Neuronal stem cell (in vitro differentiated cells): Measurements from ENCODE around the gene PPP1R12A. TPM values are rescaled to one million over a fixed set of nuclear protein-coding genes. Genes with fewer than 3 reads are reported as not detected.

Experiments used
- DNase-seq: peaks from one replicate; pipeline ENCODE4 v3.0.0-alpha.2; 2013; ENCODE audit warnings: low spot score
- H2AFZ ChIP-seq: one replicate; pipeline ENCODE4 v1.6.1; 2013; ENCODE audit warnings: mild to moderate bottlenecking, low read length, inconsistent platforms
- H2AK5ac ChIP-seq: 2 replicates; pipeline ENCODE4 v1.6.1; 2013; ENCODE audit warnings: low read depth, mild to moderate bottlenecking, inconsistent platforms, low read length, moderate library complexity, mixed read lengths
- H2BK120ac ChIP-seq: 2 replicates; pipeline ENCODE4 v1.6.1; 2013; ENCODE audit warnings: low read depth, mild to moderate bottlenecking, inconsistent platforms, low read length, moderate library complexity, mixed read lengths
- H2BK12ac ChIP-seq: one replicate; pipeline ENCODE4 v1.6.1; 2013; ENCODE audit warnings: low read length, inconsistent platforms
- H2BK15ac ChIP-seq: 2 replicates; pipeline ENCODE4 v1.6.1; 2013; ENCODE audit warnings: mild to moderate bottlenecking, low read length, inconsistent platforms, mixed read lengths
- H2BK5ac ChIP-seq: one replicate; pipeline ENCODE4 v1.6.1; 2013; ENCODE audit warnings: inconsistent platforms, mild to moderate bottlenecking, low read length, moderate library complexity
- H3K14ac ChIP-seq: one replicate; pipeline ENCODE4 v1.6.1; 2013; ENCODE audit warnings: low read length, inconsistent platforms
- H3K18ac ChIP-seq: 2 replicates; pipeline ENCODE4 v1.6.1; 2013; ENCODE audit warnings: low read length, inconsistent platforms
- H3K23ac ChIP-seq: 2 replicates; pipeline ENCODE4 v1.6.1; 2013; ENCODE audit warnings: low read depth, mild to moderate bottlenecking, mixed read lengths, low read length, inconsistent platforms; ENCODE audit not compliant: poor library complexity
- H3K27ac ChIP-seq: replicated peaks from 3 replicates; pipeline ENCODE4 v1.5.1; 2013; ENCODE audit warnings: low read length, inconsistent platforms
- H3K27me3 ChIP-seq, 3 experiments: 2 replicates each; pipeline ENCODE4 v1.6.1; 2013; ENCODE audit warnings: low read length in 3 of 3, mild to moderate bottlenecking in 2 of 3, inconsistent platforms in 1 of 3, low read depth in 1 of 3, mixed read lengths in 1 of 3, moderate library complexity in 1 of 3; ENCODE audit not compliant: control insufficient read depth in 3 of 3, insufficient read depth in 3 of 3
- H3K36me3 ChIP-seq, 2 donors: replicated peaks in 1 of 2; 2 replicates each; pipeline ENCODE4 v1.6.1; 2013; ENCODE audit warnings: low read length in 2 of 2; ENCODE audit not compliant: control insufficient read depth in 2 of 2, insufficient read depth in 2 of 2
- H3K4ac ChIP-seq: 2 replicates; pipeline ENCODE4 v1.6.1; 2013; ENCODE audit warnings: inconsistent platforms, mild to moderate bottlenecking, low read length, moderate library complexity
- H3K4me1 ChIP-seq, 2 donors: 1 replicate in 1 of 2; 2 replicates in 1 of 2; pipeline ENCODE4 v1.6.1; 2013; ENCODE audit warnings: low read length in 2 of 2, low read depth in 1 of 2; ENCODE audit not compliant: control insufficient read depth in 2 of 2, insufficient read depth in 1 of 2
- H3K4me2 ChIP-seq: one replicate; pipeline ENCODE4 v1.6.1; 2013; ENCODE audit warnings: mild to moderate bottlenecking, low read length, inconsistent platforms; ENCODE audit not compliant: insufficient read depth, poor library complexity, severe bottlenecking
- H3K4me3 ChIP-seq, 2 donors: 2 replicates each; pipeline ENCODE4 v1.5.1; 2013; ENCODE audit warnings: low read length in 2 of 2, mild to moderate bottlenecking in 2 of 2, inconsistent platforms in 1 of 2, moderate library complexity in 1 of 2
- H3K79me1 ChIP-seq: one replicate; pipeline ENCODE4 v1.6.1; 2013; ENCODE audit warnings: low read depth, mild to moderate bottlenecking, inconsistent platforms, low read length, moderate library complexity
- H3K9ac ChIP-seq: one replicate; pipeline ENCODE4 v1.6.1; 2013; ENCODE audit warnings: mild to moderate bottlenecking, low read depth, low read length, inconsistent platforms; ENCODE audit not compliant: poor library complexity
- H3K9me3 ChIP-seq, 2 donors: replicated peaks in 1 of 2; 2 replicates each; pipeline versions ENCODE3 to v1.6.1; 2013; ENCODE audit warnings: low read length in 2 of 2, mild to moderate bottlenecking in 2 of 2, inconsistent platforms in 1 of 2, low read depth in 1 of 2, mixed read lengths in 1 of 2, moderate library complexity in 1 of 2; ENCODE audit not compliant: control insufficient read depth in 2 of 2, insufficient read depth in 1 of 2
- H4K8ac ChIP-seq: one replicate; pipeline ENCODE4 v1.6.1; 2013; ENCODE audit warnings: low read depth, mild to moderate bottlenecking, inconsistent platforms, low read length, moderate library complexity
- H4K91ac ChIP-seq: one replicate; pipeline ENCODE4 v1.6.1; 2013; ENCODE audit warnings: low read length, low read depth, mild to moderate bottlenecking, inconsistent platforms; ENCODE audit not compliant: poor library complexity
- WGBS, 2 donors: extraction: QIAGEN DNeasy Blood & Tissue Kit; methylation state at CpG; one replicate each; pipeline ENCODE4 v1.1.7; 2013; ENCODE audit warnings: missing lambda C conversion rate in 2 of 2, mixed read lengths in 1 of 2; ENCODE audit not compliant: insufficient read length in 2 of 2, insufficient replicate concordance in 1 of 2; ENCODE audit errors: extremely low coverage in 2 of 2; 5-methylcytosine and 5-hydroxymethylcytosine counted together
- small RNA-seq: library from polyadenylated mRNA; stranded (forward); fragments of <200 nt; extraction: miRNeasy Mini kit (QIAGEN cat#:217004); gene quantifications from one replicate; pipeline ENCODE3, GENCODE V24; 2013; ENCODE audit not compliant: insufficient read depth

The PPP1R12A gene

GRCh38 chr12:79732638-79733037 is 202.3 kb downstream of the PPP1R12A start:
- no peaks in the 10 kb centered on the region for H3K4me1 ChIP-seq
- no peak overlapping the region for H3K4ac ChIP-seq
- H2BK120ac ChIP-seq, result no peak overlapping the region
- H4K91ac ChIP-seq, result no peak overlapping the region
- no peak overlapping the region for H3K9ac ChIP-seq
- H3K4me3 ChIP-seq, result no peak overlapping the region
- H3K27me3 ChIP-seq, result no peaks in the 10 kb centered on the region
- H3K18ac ChIP-seq, result no peak overlapping the region
- no peaks in the 10 kb centered on the region for H3K79me1 ChIP-seq
- no peak overlapping the region for H3K27ac ChIP-seq
- no peak overlapping the region for H3K14ac ChIP-seq
- no peak overlapping the region for H2AK5ac ChIP-seq
- no peak overlapping the region for H3K4me2 ChIP-seq
- no peak overlapping the region for H2BK12ac ChIP-seq
- no peaks in the 10 kb centered on the region for H3K36me3 ChIP-seq
- no peaks in the 10 kb centered on the region for H3K9me3 ChIP-seq
- no peak overlapping the region for H4K8ac ChIP-seq
- no peak overlapping the region for H2AFZ ChIP-seq
- no peak overlapping the region for H2BK15ac ChIP-seq
- no peak for DNase-seq
- H2BK5ac ChIP-seq, result no peak overlapping the region
- no peak overlapping the region for H3K23ac ChIP-seq

GRCh38 chr12:79725987-79726386 is 208.9 kb downstream of the PPP1R12A start:
- H3K4me2 ChIP-seq, result no peak overlapping the region

More at GRCh38 chr12:79725987-79726386, 208.9 kb downstream of the PPP1R12A start:
- H3K4ac ChIP-seq, result no peak overlapping the region
- H2BK15ac ChIP-seq, result no peak overlapping the region
- no peak overlapping the region for H2BK12ac ChIP-seq
- H3K18ac ChIP-seq, result no peak overlapping the region
- H3K9me3 ChIP-seq, result no peaks in the 10 kb centered on the region
- H3K14ac ChIP-seq, result no peak overlapping the region
- H2BK120ac ChIP-seq, result no peak overlapping the region
- no peaks in the 10 kb centered on the region for H3K4me1 ChIP-seq
- H2BK5ac ChIP-seq, result no peak overlapping the region
- DNase-seq, result no peak
- no peaks in the 10 kb centered on the region for H3K27me3 ChIP-seq
- no CpG with 5 or more reads among the region's 1 CpG for WGBS, 2 donors
- H2AK5ac ChIP-seq, result no peak overlapping the region
- H4K91ac ChIP-seq, result no peak overlapping the region
- no peaks in the 10 kb centered on the region for H3K36me3 ChIP-seq
- H4K8ac ChIP-seq, result no peak overlapping the region
- H3K9ac ChIP-seq, result no peak overlapping the region
- no peaks in the 10 kb centered on the region for H3K79me1 ChIP-seq
- no peak overlapping the region for H2AFZ ChIP-seq
- H3K23ac ChIP-seq, result no peak overlapping the region
- H3K4me3 ChIP-seq, result no peak overlapping the region
- no peak overlapping the region for H3K27ac ChIP-seq

Small RNA genes within 50 kb of the gene (small RNA-seq; reads per million reads assigned to genes)
- not detected for gene RNA5SP363
